ENCODE results near the gene SNRPB2. TPM values are rescaled to one million over a fixed set of nuclear protein-coding genes. Genes with fewer than 3 reads are reported as not detected.
A peak's percentile ranks its signal among the peaks of the same experiment; 100 is the strongest.

SNRPB2 gene
- total RNA-seq, 1 donor from 2014 or later: 42.0 TPM

- ATAC-seq: no peak
Measured at GRCh38 chr20:16714751-16715150, 15.1 kb upstream of the SNRPB2 start.

GRCh38 chr20:16719421-16719820 is 10.4 kb upstream of the SNRPB2 start:
- intact Hi-C loops (cut with DNase I): no loop called here
- no peak for ATAC-seq
- DNase-seq (ENCODE audit: low spot score): no peak

More at GRCh38 chr20:16714751-16715150, 15.1 kb upstream of the SNRPB2 start:
- intact Hi-C loops (cut with DNase I): no loop called here
- DNase-seq (ENCODE audit: low spot score): no peak

- intact Hi-C loops (cut with DNase I): no loop called here
- DNase-seq (ENCODE audit: low spot score): no peak
- no peak for ATAC-seq
Measured at GRCh38 chr20:16729080-16729479, 746 bp upstream of the SNRPB2 start.

- intact Hi-C loops (cut with DNase I): no loop called here
- no peak for ATAC-seq
- no peak for DNase-seq (ENCODE audit: low spot score)
Measured at GRCh38 chr20:16732506-16733152, 2.8 kb downstream of the SNRPB2 start.

GRCh38 chr20:16740365-16741072 is 10.7 kb downstream of the SNRPB2 start:
- intact Hi-C loops (cut with DNase I): no loop called here
- DNase-seq (ENCODE audit: low spot score) (no peak), ATAC-seq (no peak)

- ATAC-seq: no peak
- intact Hi-C loops (cut with DNase I): no loop called here
- no peak for DNase-seq (ENCODE audit: low spot score)
Measured at GRCh38 chr20:16744178-16744807, 14.5 kb downstream of the SNRPB2 start.

GRCh38 chr20:16745204-16745603 is 15.4 kb downstream of the SNRPB2 start:
- ATAC-seq (no peak), DNase-seq (ENCODE audit: low spot score) (no peak)
- intact Hi-C loops (cut with DNase I): no loop called here

GRCh38 chr20:16747291-16747811 is 17.5 kb downstream of the SNRPB2 start:
- DNase-seq (ENCODE audit: low spot score) (no peak), ATAC-seq (no peak)
- intact Hi-C loops (cut with DNase I): no loop called here

- intact Hi-C loops (cut with DNase I): no loop called here
- DNase-seq (ENCODE audit: low spot score): no peak
- ATAC-seq: no peak
Measured at GRCh38 chr20:16748308-16748900, 18.6 kb downstream of the SNRPB2 start, which contains the start of gene OTOR. TSS of gene OTOR (plus strand) at chr20:16748358. CDS start at chr20:16748402, 44 bp downstream.

GRCh38 chr20:16749573-16749972 is 19.7 kb downstream of the SNRPB2 start:
- ATAC-seq (no peak), DNase-seq (ENCODE audit: low spot score) (no peak)
- intact Hi-C loops (cut with DNase I): no loop called here

GRCh38 chr20:16752082-16752481 is 22.3 kb downstream of the SNRPB2 start:
- ATAC-seq: no peak
- intact Hi-C loops (cut with DNase I): no loop called here
- no peak for DNase-seq (ENCODE audit: low spot score)

GRCh38 chr20:16752901-16753300 is 23.1 kb downstream of the SNRPB2 start:
- intact Hi-C loops (cut with DNase I): no loop called here
- ATAC-seq (no peak), DNase-seq (ENCODE audit: low spot score) (no peak)

GRCh38 chr20:16758454-16759180 is 28.8 kb downstream of the SNRPB2 start:
- ATAC-seq: no peak
- intact Hi-C loops (cut with DNase I): no loop called here

GRCh38 chr20:16759181-16759563 is 29.3 kb downstream of the SNRPB2 start:
- intact Hi-C loops (cut with DNase I): no loop called here
- ATAC-seq (peak; percentile 50), DNase-seq (ENCODE audit: low spot score) (no peak)

More at GRCh38 chr20:16758454-16759180, 28.8 kb downstream of the SNRPB2 start:
- no peak for DNase-seq (ENCODE audit: low spot score)

GRCh38 chr20:16760431-16761304 is 30.8 kb downstream of the SNRPB2 start:
- DNase-seq (ENCODE audit: low spot score): no peak
- no peak for ATAC-seq
- intact Hi-C loops (cut with DNase I): no loop called here

- peak; percentile 82 for ATAC-seq
- peak; percentile 62 for DNase-seq (ENCODE audit: low spot score)
- intact Hi-C loops (cut with DNase I): no loop called here
Measured at GRCh38 chr20:16761305-16761829, 31.5 kb downstream of the SNRPB2 start.

GRCh38 chr20:16764560-16764959 is 34.7 kb downstream of the SNRPB2 start:
- intact Hi-C loops (cut with DNase I): no loop called here
- ATAC-seq (no peak), DNase-seq (ENCODE audit: low spot score) (no peak)

GRCh38 chr20:16771213-16771612 is 41.4 kb downstream of the SNRPB2 start:
- intact Hi-C loops (cut with DNase I): no loop called here
- no peak for DNase-seq (ENCODE audit: low spot score)
- no peak for ATAC-seq
